Body of pancreas (tissue), 4 donors: ENCODE measurements around the gene PCBP2.

Experiments used
- POLR2A ChIP-seq, 3 donors: fragments of 450-650 bp; IDR thresholded peaks; one replicate each; pipeline ENCODE4 v1.6.1; 2016; ENCODE audit warnings: antibody characterized with exemption in 3 of 3, mild to moderate bottlenecking in 2 of 3
- TF ChIP-seq, protein P1 (sequence below), 7 experiments: fragments of 450-650 bp in 4 of 7; fragments of 200-600 bp in 3 of 7; sonication (generic) in 3 of 7; IDR thresholded peaks; one replicate each; pipeline ENCODE4 v1.5.1; 2016 to 2019; ENCODE audit warnings: antibody characterized with exemption in 7 of 7

GRCh38 chr12:53510181-53510812 is 58.4 kb downstream of the PCBP2 start:
- TF ChIP-seq, protein P1, sequence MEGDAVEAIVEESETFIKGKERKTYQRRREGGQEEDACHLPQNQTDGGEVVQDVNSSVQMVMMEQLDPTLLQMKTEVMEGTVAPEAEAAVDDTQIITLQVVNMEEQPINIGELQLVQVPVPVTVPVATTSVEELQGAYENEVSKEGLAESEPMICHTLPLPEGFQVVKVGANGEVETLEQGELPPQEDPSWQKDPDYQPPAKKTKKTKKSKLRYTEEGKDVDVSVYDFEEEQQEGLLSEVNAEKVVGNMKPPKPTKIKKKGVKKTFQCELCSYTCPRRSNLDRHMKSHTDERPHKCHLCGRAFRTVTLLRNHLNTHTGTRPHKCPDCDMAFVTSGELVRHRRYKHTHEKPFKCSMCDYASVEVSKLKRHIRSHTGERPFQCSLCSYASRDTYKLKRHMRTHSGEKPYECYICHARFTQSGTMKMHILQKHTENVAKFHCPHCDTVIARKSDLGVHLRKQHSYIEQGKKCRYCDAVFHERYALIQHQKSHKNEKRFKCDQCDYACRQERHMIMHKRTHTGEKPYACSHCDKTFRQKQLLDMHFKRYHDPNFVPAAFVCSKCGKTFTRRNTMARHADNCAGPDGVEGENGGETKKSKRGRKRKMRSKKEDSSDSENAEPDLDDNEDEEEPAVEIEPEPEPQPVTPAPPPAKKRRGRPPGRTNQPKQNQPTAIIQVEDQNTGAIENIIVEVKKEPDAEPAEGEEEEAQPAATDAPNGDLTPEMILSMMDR (IDR thresholded peaks at IDR 0.05): no peak
- no peak for TF ChIP-seq POLR2A (IDR thresholded peaks at IDR 0.05)
